ENCODE results near the gene BCAS3.

- TF ChIP-seq CTCF (IDR thresholded peaks at IDR 0.05; ENCODE audit: low read depth, low read length, poor library complexity, severe bottlenecking) (no peak), EZH2phosphoT487 (IDR thresholded peaks at IDR 0.05; ENCODE audit: borderline replicate concordance, low read length) (no peak)
Observed at GRCh38 chr17:61361084-61361483, 683.4 kb downstream of the BCAS3 start.

Data from DOHH2 (cell line).